Measurements from ENCODE around the gene MRPL45.

Gene MRPL45

DNA sequence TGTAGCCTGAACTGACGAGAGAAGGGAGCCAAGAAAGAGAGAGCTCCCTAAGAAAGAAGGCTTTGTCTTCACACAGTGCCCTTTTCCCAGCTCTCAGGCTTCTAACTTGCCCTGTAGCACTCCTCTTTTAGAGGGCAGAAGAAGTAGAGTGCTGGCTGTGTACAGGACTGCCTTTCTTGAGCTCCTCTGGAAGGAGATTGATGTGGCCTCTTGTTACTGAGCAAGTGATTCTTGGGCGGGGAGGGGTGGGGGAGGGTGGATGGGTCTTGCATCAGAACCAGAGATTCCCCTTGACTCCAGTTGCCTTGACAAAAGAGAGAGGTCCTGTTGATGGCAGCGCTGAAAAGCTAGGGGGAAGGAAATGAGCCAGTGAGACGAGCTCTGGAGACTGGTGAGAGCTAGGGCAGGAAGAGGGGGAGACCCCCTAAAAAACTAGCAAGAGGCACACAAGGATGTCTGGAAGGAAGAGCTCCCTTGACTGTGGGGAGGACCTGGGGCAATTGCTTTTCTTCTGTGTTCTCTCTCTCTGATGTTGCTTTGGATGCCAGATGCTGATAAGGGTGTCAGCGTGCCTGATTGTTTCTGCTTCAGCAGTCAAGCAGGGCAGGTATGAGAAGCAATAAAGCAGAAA, 28.4 kb downstream of the MRPL45 start:
- no peak for DNase-seq (ENCODE audit: low read depth in 2 of 2)

DNA sequence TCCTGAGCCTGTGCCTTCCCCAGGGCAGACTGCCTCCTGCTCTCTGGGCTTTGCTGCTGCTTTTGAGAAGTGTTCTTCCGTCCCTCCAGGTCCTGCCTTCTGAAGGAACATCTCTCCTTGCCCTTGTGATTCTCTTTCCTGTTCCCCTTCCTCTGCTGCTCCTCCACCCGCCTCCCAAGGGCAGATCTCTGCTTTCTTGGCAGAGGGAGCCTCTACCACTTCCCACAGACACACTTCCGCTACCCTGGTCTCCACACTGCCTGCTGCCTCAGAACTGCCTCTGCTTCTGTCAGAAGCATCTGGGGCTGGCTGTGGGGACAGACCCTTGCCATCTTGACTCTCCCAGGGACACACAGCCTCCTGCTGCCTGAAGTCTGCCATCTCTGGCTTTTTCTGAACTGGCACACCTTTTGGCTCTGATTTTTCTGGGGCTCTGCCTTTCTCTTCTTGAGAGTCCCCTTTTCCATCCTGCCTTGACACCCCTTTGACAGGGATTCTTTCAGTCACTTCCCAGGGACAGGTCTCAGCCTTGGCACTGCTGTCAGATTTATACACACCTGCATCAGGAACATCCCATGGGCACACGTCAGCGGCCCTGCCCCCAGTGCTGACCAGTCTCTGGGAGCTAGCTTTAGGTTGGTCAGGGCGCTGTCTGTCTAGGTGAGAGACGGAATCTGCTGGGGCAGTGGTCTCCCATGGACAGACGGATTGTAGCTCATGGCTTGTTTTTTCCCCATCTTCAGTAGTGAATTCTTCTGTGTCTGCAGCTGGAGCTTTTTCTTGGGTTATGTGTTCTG, 30.2 kb downstream of the MRPL45 start:
- no peak for DNase-seq (ENCODE audit: low read depth in 2 of 2)

DNA sequence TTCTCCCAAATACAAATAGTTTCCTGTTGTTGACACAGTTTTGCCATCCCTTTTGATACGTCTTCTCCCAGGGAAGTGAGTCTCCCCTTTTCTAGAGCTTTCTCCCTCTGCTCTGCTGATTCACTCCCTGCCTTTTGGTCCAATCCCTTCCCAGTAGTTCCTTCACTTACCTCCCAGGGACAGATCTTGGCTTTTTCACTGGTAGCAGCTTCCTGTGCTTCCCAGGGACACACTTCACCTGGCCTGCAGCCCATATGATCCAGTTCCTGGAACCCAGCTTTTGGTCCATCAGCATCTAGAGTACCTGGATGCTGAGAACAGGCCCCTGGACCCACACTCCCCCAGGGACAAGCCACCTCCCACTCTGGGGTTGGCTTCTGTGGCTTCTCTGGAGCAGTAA, 31.0 kb downstream of the MRPL45 start:
- DNase-seq (ENCODE audit: low read depth in 2 of 2): no peak

DNA sequence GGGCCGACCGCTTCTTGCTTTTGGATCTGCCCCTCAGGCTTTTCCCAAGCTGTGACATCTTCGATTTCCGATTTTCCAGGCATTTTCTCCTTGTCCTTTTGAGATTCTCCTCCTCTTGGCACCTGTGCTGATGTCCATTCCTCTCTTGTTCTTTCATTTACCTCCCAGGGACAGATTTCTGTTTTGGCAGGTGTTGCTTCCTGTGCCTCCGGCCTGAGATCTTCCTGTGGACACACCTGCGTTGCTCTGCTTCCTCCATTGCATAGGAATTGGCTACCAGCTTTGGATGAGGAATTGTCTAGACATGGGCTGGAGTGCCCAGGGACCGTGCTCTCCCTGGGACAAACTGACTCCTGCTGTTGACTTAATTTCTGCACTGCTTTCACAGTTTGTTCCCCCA, 31.7 kb downstream of the MRPL45 start:
- DNase-seq (ENCODE audit: low read depth in 2 of 2): no peak

DNA sequence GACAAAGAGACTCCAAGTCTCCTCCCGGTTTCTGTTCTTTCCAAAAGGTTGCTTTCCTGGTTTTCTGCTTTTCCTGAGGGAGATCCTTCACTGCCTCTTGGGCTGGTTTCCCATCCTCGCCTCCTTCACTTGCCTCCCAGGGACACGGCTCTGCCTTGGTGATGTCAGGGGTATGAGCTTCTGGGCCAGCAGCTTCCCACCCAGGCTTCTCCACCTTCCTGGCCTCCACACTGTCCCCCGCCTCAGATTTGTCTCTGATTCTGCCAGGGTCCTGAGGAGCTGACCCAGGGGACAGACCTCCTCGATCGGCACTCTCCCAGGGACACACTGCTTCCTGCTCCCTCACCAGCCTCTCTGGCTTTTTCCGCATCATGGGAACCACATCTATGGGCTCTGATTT, 32.3 kb downstream of the MRPL45 start:
- no peak for DNase-seq (ENCODE audit: low read depth in 2 of 2)

GRCh38 chr17:38329808-38330730, 33.1 kb downstream of the MRPL45 start:
- DNase-seq (ENCODE audit: low read depth in 2 of 2): no peak

GRCh38 chr17:38330941-38331411, 34.0 kb downstream of the MRPL45 start:
- DNase-seq (ENCODE audit: low read depth in 2 of 2): no peak

GRCh38 chr17:38332735-38333134, 35.8 kb downstream of the MRPL45 start:
- no peak for DNase-seq (ENCODE audit: low read depth in 2 of 2)

DNA sequence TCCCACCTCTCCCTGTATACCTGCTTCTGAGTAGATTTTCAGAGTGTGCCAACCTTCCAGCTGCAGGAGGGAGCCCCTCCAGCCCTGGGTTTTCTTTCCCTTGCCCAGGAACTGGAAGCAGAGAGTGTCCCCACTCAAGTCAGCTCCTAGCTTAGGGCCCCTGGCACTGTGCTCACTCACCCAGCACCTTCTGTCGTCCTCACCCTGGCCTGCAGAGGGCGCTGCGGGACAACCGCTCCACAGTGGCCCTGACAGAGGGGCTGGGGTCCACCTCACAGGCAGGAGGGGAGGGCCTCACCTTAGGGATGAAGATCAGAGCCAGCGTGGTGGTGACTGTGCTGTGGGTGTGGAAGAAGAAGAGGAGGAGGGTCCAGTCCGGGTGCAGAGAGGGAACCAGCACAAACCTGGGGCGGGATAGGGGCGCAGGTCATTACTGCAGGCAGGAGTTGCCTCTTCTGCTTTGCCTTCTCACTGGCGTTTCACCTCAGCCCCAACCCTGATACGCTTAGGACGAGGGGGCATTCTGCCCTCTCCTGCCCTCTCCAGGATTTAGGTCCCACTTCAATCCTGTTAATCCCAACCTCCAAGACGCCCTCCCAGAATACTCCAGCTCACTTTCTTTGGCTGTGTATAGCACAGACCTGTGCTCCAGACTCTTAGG, 36.8 kb downstream of the MRPL45 start:
- peak in 1 of 2 donors; percentile 31 for DNase-seq (ENCODE audit: low read depth in 2 of 2)

- no peak for DNase-seq (ENCODE audit: low read depth in 2 of 2)
These were observed 37.8 kb downstream of the MRPL45 start for GRCh38 chr17:38334480-38335364.

DNA sequence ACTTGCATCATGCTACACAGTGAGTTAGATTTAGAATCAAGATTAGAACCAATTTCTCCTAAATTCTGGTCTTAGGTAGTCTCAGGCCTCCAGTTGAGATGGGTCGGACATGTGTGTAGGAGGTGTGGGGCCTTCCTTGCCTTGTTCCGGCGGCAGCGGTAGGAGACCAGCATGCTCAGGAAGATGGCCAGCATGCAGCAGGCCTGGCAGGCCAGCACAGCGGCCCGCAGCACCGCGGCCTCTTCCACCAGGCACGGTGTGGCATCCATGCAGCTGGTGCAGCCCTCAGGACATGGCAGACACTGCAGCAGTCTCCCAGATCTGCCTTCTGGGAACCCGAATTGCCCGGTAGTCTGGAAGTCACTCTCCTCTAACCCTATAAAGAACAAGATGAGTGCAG, 39.9 kb downstream of the MRPL45 start:
- no peak for DNase-seq (ENCODE audit: low read depth in 2 of 2)

GRCh38 chr17:38338053-38338452, 41.1 kb downstream of the MRPL45 start:
- DNase-seq (ENCODE audit: low read depth in 2 of 2): no peak

- no peak for DNase-seq (ENCODE audit: low read depth in 2 of 2)
These were observed 41.6 kb downstream of the MRPL45 start for GRCh38 chr17:38338535-38338934.

DNA sequence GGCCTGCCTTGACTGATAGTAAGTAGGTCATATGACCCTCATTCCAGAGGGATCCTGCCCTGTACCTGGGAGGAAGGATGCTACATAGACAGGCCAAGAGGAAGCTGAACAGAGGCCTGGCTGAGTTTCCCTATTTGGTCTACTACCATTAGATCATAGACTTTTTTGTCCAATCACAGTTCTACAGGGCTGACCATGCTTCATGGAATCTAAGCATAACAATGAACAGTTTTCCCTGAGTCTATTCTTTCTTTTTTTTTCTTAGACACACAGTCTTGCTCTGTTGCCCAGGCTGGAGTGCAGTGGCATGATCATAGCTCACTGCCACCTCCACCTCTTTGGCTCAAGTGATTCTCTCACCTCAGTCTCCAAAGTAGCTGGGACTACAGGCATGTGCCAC, 42.9 kb downstream of the MRPL45 start:
- DNase-seq (ENCODE audit: low read depth in 2 of 2): no peak

DNA sequence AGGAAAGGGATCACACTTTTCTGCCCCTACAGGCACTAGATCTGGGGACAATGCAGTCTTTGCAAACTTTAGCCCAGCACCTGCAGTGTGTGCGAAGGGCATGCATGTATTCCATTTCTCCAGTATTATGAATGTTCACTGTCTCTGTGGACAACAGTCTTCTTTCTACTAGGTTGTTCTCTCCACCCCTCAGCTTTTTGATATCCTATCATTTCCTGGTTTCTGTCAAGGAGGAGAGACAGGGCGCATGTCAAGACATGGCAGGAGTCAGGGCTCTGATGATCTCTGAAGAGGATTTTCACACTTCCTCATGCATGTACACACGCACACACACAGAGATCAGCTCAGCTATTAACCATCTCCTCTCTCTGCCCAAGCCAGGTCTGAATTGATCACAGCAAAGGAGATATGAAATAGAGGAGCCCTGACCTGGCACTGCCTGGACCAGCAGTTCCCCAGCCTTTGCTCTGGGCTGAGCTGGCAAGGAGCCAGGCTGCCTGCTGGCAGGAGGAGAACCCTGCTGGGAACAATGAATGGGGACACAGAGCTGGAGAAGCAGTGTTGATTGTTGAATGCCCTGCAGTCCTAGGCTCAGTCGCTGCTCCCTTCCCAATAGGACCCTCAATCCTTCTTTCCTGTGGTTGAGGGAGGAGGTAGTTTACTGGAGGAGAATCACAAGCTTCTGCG, 44.2 kb downstream of the MRPL45 start:
- no peak for DNase-seq (ENCODE audit: low read depth in 2 of 2)

- DNase-seq (ENCODE audit: low read depth in 2 of 2): no peak
These were observed 46.1 kb downstream of the MRPL45 start for GRCh38 chr17:38342886-38343607.

- no peak for DNase-seq (ENCODE audit: low read depth in 2 of 2)
These were observed 46.8 kb downstream of the MRPL45 start, which contains the start of gene GPR179 for GRCh38 chr17:38343608-38344419. Gene GPR179, minus strand, starts transcription at chr17:38343956. Its CDS starts 167 bp downstream, at chr17:38343789.

DNA sequence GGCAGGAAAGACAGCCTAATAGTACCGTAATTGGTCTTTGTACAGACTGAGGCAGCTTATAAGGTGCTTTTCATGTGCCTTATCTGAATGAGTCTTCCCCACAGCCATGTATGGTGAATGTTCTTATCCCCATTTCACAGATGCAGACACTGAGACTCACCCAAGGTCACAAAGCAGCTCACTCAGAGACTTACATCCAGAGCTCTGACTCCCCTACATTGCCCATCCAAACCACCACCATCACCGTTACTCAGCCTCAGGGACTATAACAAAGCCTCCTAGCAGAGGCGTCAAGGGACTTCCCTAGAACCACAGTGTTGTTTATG, 47.4 kb downstream of the MRPL45 start:
- DNase-seq (ENCODE audit: low read depth in 2 of 2): no peak

GRCh38 chr17:38345743-38346142, 48.8 kb downstream of the MRPL45 start:
- no peak for DNase-seq (ENCODE audit: low read depth in 2 of 2)

Data from activated CD4-positive, alpha-beta T cell treated with anti-CD3 and anti-CD28 coated beads for 24 hours (primary cell).